ENCODE results near the gene OR2F2. TPM values are rescaled to one million over a fixed set of nuclear protein-coding genes. Genes with fewer than 3 reads are reported as not detected.

OR2F2 gene
- total RNA-seq, 1 experiment from 2014 or later, result not detected

- Histone ChIP-seq H3K9me3 (ENCODE audit: low read length) (no peaks in the 10 kb centered on the region), H3K27me3 (ENCODE audit: low read length) (no peaks in the 10 kb centered on the region), H3K4me1 (ENCODE audit: low read length) (no peaks in the 10 kb centered on the region), H3K36me3 (ENCODE audit: insufficient read depth, low read length) (no peaks in the 10 kb centered on the region), H3K9ac (ENCODE audit: low read length) (no peak overlapping the region), H3K4me2 (ENCODE audit: low read depth, low read length, poor library complexity, severe bottlenecking) (no peak overlapping the region), H4K20me1 (ENCODE audit: insufficient read depth, low read depth, low read length) (no peaks in the 10 kb centered on the region), H3K79me2 (ENCODE audit: low read length) (no peaks in the 10 kb centered on the region), H2AFZ (ENCODE audit: low read length) (no peak overlapping the region), H3K27ac (ENCODE audit: low read length) (no peak overlapping the region), H3K4me3 (ENCODE audit: low read length) (no peak overlapping the region), H3K9me2 (replicated peaks; ENCODE audit: insufficient read depth, low read length) (no peaks in the 10 kb centered on the region)
- DNase-seq, result no peak
Measured at GRCh38 chr7:143936087-143937009, 1.3 kb downstream of the OR2F2 start.

- DNase-seq, result no peak
- H3K27me3 ChIP-seq (ENCODE audit: low read length), result no peaks in the 10 kb centered on the region
- no peaks in the 10 kb centered on the region for H3K36me3 ChIP-seq (ENCODE audit: insufficient read depth, low read length)
- no peak overlapping the region for H2AFZ ChIP-seq (ENCODE audit: low read length)
- H3K4me2 ChIP-seq (ENCODE audit: low read depth, low read length, poor library complexity, severe bottlenecking), result no peak overlapping the region
- no peak overlapping the region for H3K27ac ChIP-seq (ENCODE audit: low read length)
- H3K9me2 ChIP-seq (replicated peaks; ENCODE audit: insufficient read depth, low read length), result no peaks in the 10 kb centered on the region
- H3K4me1 ChIP-seq (ENCODE audit: low read length), result no peaks in the 10 kb centered on the region
- no peaks in the 10 kb centered on the region for H3K79me2 ChIP-seq (ENCODE audit: low read length)
- no peaks in the 10 kb centered on the region for H3K9me3 ChIP-seq (ENCODE audit: low read length)
- H3K9ac ChIP-seq (ENCODE audit: low read length), result no peak overlapping the region
- no peaks in the 10 kb centered on the region for H4K20me1 ChIP-seq (ENCODE audit: insufficient read depth, low read depth, low read length)
- H3K4me3 ChIP-seq (ENCODE audit: low read length), result no peak overlapping the region
Measured at GRCh38 chr7:143938379-143939243, 3.6 kb downstream of the OR2F2 start.

- Histone ChIP-seq H3K4me3 (ENCODE audit: low read length) (no peak overlapping the region), H3K79me2 (ENCODE audit: low read length) (no peaks in the 10 kb centered on the region), H4K20me1 (ENCODE audit: insufficient read depth, low read depth, low read length) (no peaks in the 10 kb centered on the region), H3K9me3 (ENCODE audit: low read length) (no peaks in the 10 kb centered on the region), H3K36me3 (ENCODE audit: insufficient read depth, low read length) (no peaks in the 10 kb centered on the region), H3K9me2 (replicated peaks; ENCODE audit: insufficient read depth, low read length) (no peaks in the 10 kb centered on the region), H3K4me1 (ENCODE audit: low read length) (no peaks in the 10 kb centered on the region), H3K27ac (ENCODE audit: low read length) (no peak overlapping the region), H2AFZ (ENCODE audit: low read length) (no peak overlapping the region), H3K9ac (ENCODE audit: low read length) (no peak overlapping the region), H3K27me3 (ENCODE audit: low read length) (no peaks in the 10 kb centered on the region), H3K4me2 (ENCODE audit: low read depth, low read length, poor library complexity, severe bottlenecking) (no peak overlapping the region)
- DNase-seq, result no peak
Measured at GRCh38 chr7:143945423-143945822, 10.4 kb downstream of the OR2F2 start.

- no peaks in the 10 kb centered on the region for H3K27me3 ChIP-seq (ENCODE audit: low read length)
- no peaks in the 10 kb centered on the region for H4K20me1 ChIP-seq (ENCODE audit: insufficient read depth, low read depth, low read length)
- no peaks in the 10 kb centered on the region for H3K79me2 ChIP-seq (ENCODE audit: low read length)
- H3K9me3 ChIP-seq (ENCODE audit: low read length), result no peaks in the 10 kb centered on the region
- H3K4me3 ChIP-seq (ENCODE audit: low read length), result no peak overlapping the region
- no peaks in the 10 kb centered on the region for H3K9me2 ChIP-seq (replicated peaks; ENCODE audit: insufficient read depth, low read length)
- no peak overlapping the region for H3K4me2 ChIP-seq (ENCODE audit: low read depth, low read length, poor library complexity, severe bottlenecking)
- no peak overlapping the region for H2AFZ ChIP-seq (ENCODE audit: low read length)
- no peak overlapping the region for H3K27ac ChIP-seq (ENCODE audit: low read length)
- no peak overlapping the region for H3K9ac ChIP-seq (ENCODE audit: low read length)
- no peak for DNase-seq
- no peaks in the 10 kb centered on the region for H3K4me1 ChIP-seq (ENCODE audit: low read length)
- H3K36me3 ChIP-seq (ENCODE audit: insufficient read depth, low read length), result no peaks in the 10 kb centered on the region
Measured at GRCh38 chr7:143947111-143947510, 12.1 kb downstream of the OR2F2 start.

GRCh38 chr7:143948733-143949132 is 13.7 kb downstream of the OR2F2 start:
- Histone ChIP-seq H3K4me3 (ENCODE audit: low read length) (no peak overlapping the region), H3K27ac (ENCODE audit: low read length) (no peak overlapping the region), H4K20me1 (ENCODE audit: insufficient read depth, low read depth, low read length) (no peaks in the 10 kb centered on the region), H3K27me3 (ENCODE audit: low read length) (no peaks in the 10 kb centered on the region), H3K36me3 (ENCODE audit: insufficient read depth, low read length) (no peaks in the 10 kb centered on the region), H3K9me2 (replicated peaks; ENCODE audit: insufficient read depth, low read length) (no peaks in the 10 kb centered on the region), H3K9ac (ENCODE audit: low read length) (no peak overlapping the region), H2AFZ (ENCODE audit: low read length) (no peak overlapping the region), H3K79me2 (ENCODE audit: low read length) (no peaks in the 10 kb centered on the region), H3K9me3 (ENCODE audit: low read length) (no peaks in the 10 kb centered on the region), H3K4me1 (ENCODE audit: low read length) (no peaks in the 10 kb centered on the region), H3K4me2 (ENCODE audit: low read depth, low read length, poor library complexity, severe bottlenecking) (no peak overlapping the region)
- DNase-seq, result no peak

GRCh38 chr7:143953421-143953820 is 18.4 kb downstream of the OR2F2 start:
- no peaks in the 10 kb centered on the region; the same call in 1 of the 2 replicates for H3K27me3 ChIP-seq (ENCODE audit: low read length)
- H3K27ac ChIP-seq (ENCODE audit: low read length), result no peak overlapping the region
- no peaks in the 10 kb centered on the region for H3K9me3 ChIP-seq (ENCODE audit: low read length)
- no peak overlapping the region for H3K9ac ChIP-seq (ENCODE audit: low read length)
- no peak overlapping the region for H2AFZ ChIP-seq (ENCODE audit: low read length)
- H3K4me3 ChIP-seq (ENCODE audit: low read length), result no peak overlapping the region
- no peaks in the 10 kb centered on the region for H3K36me3 ChIP-seq (ENCODE audit: insufficient read depth, low read length)
- H3K4me2 ChIP-seq (ENCODE audit: low read depth, low read length, poor library complexity, severe bottlenecking), result no peak overlapping the region
- no peaks in the 10 kb centered on the region for H3K4me1 ChIP-seq (ENCODE audit: low read length)
- no peaks in the 10 kb centered on the region for H3K79me2 ChIP-seq (ENCODE audit: low read length)
- no peak for DNase-seq
- H3K9me2 ChIP-seq (replicated peaks; ENCODE audit: insufficient read depth, low read length), result no peaks in the 10 kb centered on the region
- H4K20me1 ChIP-seq (ENCODE audit: insufficient read depth, low read depth, low read length), result no peaks in the 10 kb centered on the region

GRCh38 chr7:143954135-143954534 is 19.1 kb downstream of the OR2F2 start:
- H3K4me1 ChIP-seq (ENCODE audit: low read length), result no peaks in the 10 kb centered on the region
- H3K27me3 ChIP-seq (ENCODE audit: low read length), result no peaks in the 10 kb centered on the region; the same call in 1 of the 2 replicates
- no peak overlapping the region for H2AFZ ChIP-seq (ENCODE audit: low read length)
- no peaks in the 10 kb centered on the region for H3K79me2 ChIP-seq (ENCODE audit: low read length)
- no peak overlapping the region for H3K4me3 ChIP-seq (ENCODE audit: low read length)
- no peak overlapping the region for H3K4me2 ChIP-seq (ENCODE audit: low read depth, low read length, poor library complexity, severe bottlenecking)
- no peaks in the 10 kb centered on the region for H3K9me3 ChIP-seq (ENCODE audit: low read length)
- no peaks in the 10 kb centered on the region for H4K20me1 ChIP-seq (ENCODE audit: insufficient read depth, low read depth, low read length)
- no peak overlapping the region for H3K9ac ChIP-seq (ENCODE audit: low read length)
- H3K27ac ChIP-seq (ENCODE audit: low read length), result no peak overlapping the region
- no peaks in the 10 kb centered on the region for H3K9me2 ChIP-seq (replicated peaks; ENCODE audit: insufficient read depth, low read length)
- DNase-seq, result no peak
- no peaks in the 10 kb centered on the region for H3K36me3 ChIP-seq (ENCODE audit: insufficient read depth, low read length)

- Histone ChIP-seq H3K79me2 (ENCODE audit: low read length) (no peaks in the 10 kb centered on the region), H3K4me2 (ENCODE audit: low read depth, low read length, poor library complexity, severe bottlenecking) (no peak within 1 kb of the TSS), H3K27me3 (ENCODE audit: low read length) (no peaks in the 10 kb centered on the region; the same call in 1 of the 2 replicates), H3K36me3 (ENCODE audit: insufficient read depth, low read length) (no peaks in the 10 kb centered on the region), H4K20me1 (ENCODE audit: insufficient read depth, low read depth, low read length) (no peaks in the 10 kb centered on the region), H3K4me1 (ENCODE audit: low read length) (no peaks in the 10 kb centered on the region), H3K4me3 (ENCODE audit: low read length) (no peak within 1 kb of the TSS), H3K9me2 (replicated peaks; ENCODE audit: insufficient read depth, low read length) (no peaks in the 10 kb centered on the region), H3K9ac (ENCODE audit: low read length) (no peak within 1 kb of the TSS), H3K9me3 (ENCODE audit: low read length) (no peaks in the 10 kb centered on the region), H2AFZ (ENCODE audit: low read length) (no peak within 1 kb of the TSS), H3K27ac (ENCODE audit: low read length) (no peak within 1 kb of the TSS)
- DNase-seq, result no peak
Measured at GRCh38 chr7:143954544-143954943, 19.5 kb downstream of the OR2F2 start, which contains the start of gene OR2F1. TSS of gene OR2F1 (plus strand) at chr7:143954844. CDS start at chr7:143959971, 5,127 bp downstream.
